HEK293 (cell line): ENCODE measurements around the gene DENND6B.

Experiments used
- CTCF ChIA-PET: fragments of 350-600 bp; formaldehyde crosslinking; extraction: SDS; loops from one replicate; lab custom pipeline; 2021; ENCODE audit warnings: antibody characterized with exemption; lab: Yijun Ruan, JAX
- POLR2A ChIA-PET: fragments of 300-600 bp; formaldehyde crosslinking; extraction: SDS; loops from one replicate; lab custom pipeline; 2020; ENCODE audit warnings: antibody characterized with exemption, inconsistent platforms; lab: Yijun Ruan, JAX
- H3K27ac ChIP-seq: fragments of 200-500 bp; sonication (Bioruptor generic); 2 replicates; pipeline ENCODE4 v1.5.1; 2014; ENCODE audit warnings: low read depth, low read length, control low read depth, inconsistent platforms; ENCODE audit errors: extremely low read depth
- H3K36me3 ChIP-seq, 2 experiments: fragments of 200-500 bp in 1 of 2; sonication (Bioruptor generic) in 1 of 2; 1 replicate in 1 of 2; 2 replicates in 1 of 2; pipeline ENCODE4 v1.5.1; 2014 to 2017; ENCODE audit warnings: inconsistent platforms in 2 of 2, low read length in 2 of 2; ENCODE audit not compliant: control insufficient read depth in 2 of 2, insufficient read depth in 1 of 2
- H3K4me1 ChIP-seq: fragments of 200-500 bp; sonication (Bioruptor generic); 2 replicates; pipeline ENCODE4 v1.5.1; 2014; ENCODE audit warnings: mild to moderate bottlenecking, low read length, inconsistent platforms; ENCODE audit not compliant: control insufficient read depth, insufficient read depth
- H3K4me3 ChIP-seq: 2 replicates; pipeline ENCODE4 v1.5.1; 2011; ENCODE audit warnings: low read depth, mild to moderate bottlenecking, control low read depth, low read length, moderate library complexity
- H3K9me3 ChIP-seq: fragments of 200-500 bp; sonication (Bioruptor generic); 2 replicates; pipeline ENCODE4 v1.5.1; 2014; ENCODE audit warnings: low read depth, low read length, inconsistent platforms; ENCODE audit not compliant: control insufficient read depth, insufficient read depth
- AEBP2 ChIP-seq: fragments of 450-650 bp; formaldehyde crosslinking; IDR thresholded peaks from 2 replicates; pipeline ENCODE4 v1.5.1; 2016; ENCODE audit warnings: missing biosample characterization, missing genetic modification characterization, borderline replicate concordance
- BCL11B ChIP-seq: fragments of 450-650 bp; formaldehyde crosslinking; IDR thresholded peaks from 2 replicates; pipeline ENCODE4 v1.5.1; 2016; ENCODE audit warnings: low read depth, missing biosample characterization, missing genetic modification characterization
- CTCF ChIP-seq: fragments of 450-650 bp; formaldehyde crosslinking; IDR thresholded peaks from 2 replicates; pipeline ENCODE4 v1.5.1; 2016; ENCODE audit warnings: missing biosample characterization, missing genetic modification characterization
- GFI1B ChIP-seq: fragments of 450-650 bp; formaldehyde crosslinking; IDR thresholded peaks from 2 replicates; pipeline ENCODE4 v1.5.1; 2016; ENCODE audit warnings: missing biosample characterization, missing genetic modification characterization
- KLF1 ChIP-seq: fragments of 450-650 bp; formaldehyde crosslinking; IDR thresholded peaks from 2 replicates; pipeline ENCODE4 v1.5.1; 2016; ENCODE audit warnings: missing biosample characterization, missing genetic modification characterization
- MYNN ChIP-seq: fragments of 450-650 bp; formaldehyde crosslinking; IDR thresholded peaks from 2 replicates; pipeline ENCODE4 v1.5.1; 2016; ENCODE audit warnings: missing biosample characterization, missing genetic modification characterization, borderline replicate concordance
- PATZ1 ChIP-seq: fragments of 450-650 bp; formaldehyde crosslinking; IDR thresholded peaks from 2 replicates; pipeline ENCODE4 v1.5.1; 2016; ENCODE audit warnings: missing biosample characterization, missing genetic modification characterization
- REST ChIP-seq: fragments of 450-650 bp; formaldehyde crosslinking; IDR thresholded peaks from 2 replicates; pipeline ENCODE4 v1.5.1; 2016; ENCODE audit warnings: missing biosample characterization, missing genetic modification characterization
- ZFP37 ChIP-seq: fragments of 450-650 bp; formaldehyde crosslinking; IDR thresholded peaks from 2 replicates; pipeline ENCODE4 v1.5.1; 2016; ENCODE audit warnings: missing biosample characterization, missing genetic modification characterization
- ZNF138 ChIP-seq: fragments of 450-650 bp; formaldehyde crosslinking; IDR thresholded peaks from 2 replicates; pipeline ENCODE4 v1.5.1; 2016; ENCODE audit warnings: missing biosample characterization, missing genetic modification characterization, borderline replicate concordance
- ZNF155 ChIP-seq: fragments of 450-650 bp; formaldehyde crosslinking; IDR thresholded peaks from 2 replicates; pipeline ENCODE4 v1.5.1; 2016; ENCODE audit warnings: missing biosample characterization, missing genetic modification characterization
- ZNF157 ChIP-seq: fragments of 450-650 bp; formaldehyde crosslinking; IDR thresholded peaks from 2 replicates; pipeline ENCODE4 v1.5.1; 2016; ENCODE audit warnings: missing biosample characterization, missing genetic modification characterization
- ZNF174 ChIP-seq: fragments of 450-650 bp; formaldehyde crosslinking; IDR thresholded peaks from 2 replicates; pipeline ENCODE4 v1.5.0; 2017; ENCODE audit warnings: missing biosample characterization, mild to moderate bottlenecking, missing genetic modification characterization
- ZNF184 ChIP-seq: fragments of 450-650 bp; IDR thresholded peaks from 2 replicates; pipeline ENCODE4 v1.5.1; 2018; ENCODE audit warnings: missing biosample characterization, mild to moderate bottlenecking, missing genetic modification characterization
- ZNF202 ChIP-seq: fragments of 450-650 bp; formaldehyde crosslinking; IDR thresholded peaks from 2 replicates; pipeline ENCODE4 v1.5.1; 2016; ENCODE audit warnings: missing biosample characterization, missing genetic modification characterization, borderline replicate concordance
- ZNF280D ChIP-seq: fragments of 450-650 bp; formaldehyde crosslinking; IDR thresholded peaks from 2 replicates; pipeline ENCODE4 v1.5.1; 2016; ENCODE audit warnings: missing biosample characterization, missing genetic modification characterization
- ZNF324 ChIP-seq: fragments of 450-650 bp; formaldehyde crosslinking; IDR thresholded peaks from 2 replicates; pipeline ENCODE4 v1.5.1; 2016; ENCODE audit warnings: missing biosample characterization, missing genetic modification characterization
- ZNF404 ChIP-seq: fragments of 450-650 bp; formaldehyde crosslinking; IDR thresholded peaks from 2 replicates; pipeline ENCODE4 v1.5.1; 2017; ENCODE audit warnings: missing biosample characterization, missing genetic modification characterization
- ZNF548 ChIP-seq: fragments of 450-650 bp; formaldehyde crosslinking; IDR thresholded peaks from 2 replicates; pipeline ENCODE4 v1.5.1; 2016; ENCODE audit warnings: missing biosample characterization, missing genetic modification characterization
- ZNF610 ChIP-seq: fragments of 450-650 bp; formaldehyde crosslinking; IDR thresholded peaks from 2 replicates; pipeline ENCODE4 v1.5.1; 2016; ENCODE audit warnings: missing biosample characterization, missing genetic modification characterization, borderline replicate concordance
- ZNF621 ChIP-seq: fragments of 450-650 bp; formaldehyde crosslinking; IDR thresholded peaks from 2 replicates; pipeline ENCODE4 v1.5.1; 2017; ENCODE audit warnings: missing biosample characterization, missing genetic modification characterization
- ZNF623 ChIP-seq: fragments of 450-650 bp; formaldehyde crosslinking; IDR thresholded peaks from 2 replicates; pipeline ENCODE4 v1.5.1; 2016; ENCODE audit warnings: missing biosample characterization, missing genetic modification characterization
- ZNF645 ChIP-seq: fragments of 450-650 bp; formaldehyde crosslinking; IDR thresholded peaks from 2 replicates; pipeline ENCODE4; 2016; ENCODE audit warnings: missing biosample characterization, missing genetic modification characterization
- ZNF660 ChIP-seq: fragments of 450-650 bp; IDR thresholded peaks from 2 replicates; pipeline ENCODE4 v1.5.1; 2018; ENCODE audit warnings: missing biosample characterization, mild to moderate bottlenecking, missing genetic modification characterization

DENND6B gene

GRCh38 chr22:50296658-50297490 is 29.9 kb downstream of the DENND6B start:
- POLR2A ChIA-PET: interaction anchor here (0.6 to 2.0 kb wide), 5 partner anchors 10 to 1342 kb away, joined by 3 to 10 read pairs (median 3); partner anchors contain the start of gene PLXNB2
- no peaks in the 10 kb centered on the region for H3K4me1 ChIP-seq
- TF ChIP-seq BCL11B (tag by site-specific recombination): no peak
- TF ChIP-seq ZNF645 (tag by site-specific recombination): no peak
- no peak for TF ChIP-seq ZNF548
- no peak for TF ChIP-seq ZNF324 (tag by site-specific recombination)
- no peak for TF ChIP-seq ZNF280D (tag by site-specific recombination)
- no peak for TF ChIP-seq ZNF621 (tag by site-specific recombination)
- no peak for TF ChIP-seq ZNF155 (tag by site-specific recombination)
- TF ChIP-seq ZNF157: no peak
- TF ChIP-seq MYNN (tag by site-specific recombination): no peak
- TF ChIP-seq CTCF (tag by site-specific recombination): no peak
- no peak for TF ChIP-seq ZNF184 (tag by site-specific recombination)
- TF ChIP-seq ZNF623: no peak
- no peak for TF ChIP-seq ZNF610 (tag by site-specific recombination)
- TF ChIP-seq GFI1B: no peak
- no peak for TF ChIP-seq ZNF660 (tag by site-specific recombination)
- TF ChIP-seq ZNF202 (tag by site-specific recombination): no peak
- TF ChIP-seq ZNF138: no peak
- peak; percentile 24; the same call in 1 of the 2 replicates for TF ChIP-seq KLF1
- no peak for TF ChIP-seq ZNF174 (tag by site-specific recombination)
- no peak for TF ChIP-seq PATZ1 (tag by site-specific recombination)
- no peak for TF ChIP-seq AEBP2 (tag by site-specific recombination)
- TF ChIP-seq REST (tag by site-specific recombination): no peak
- no peak for TF ChIP-seq ZNF404 (tag by site-specific recombination)
- no peak for TF ChIP-seq ZFP37 (tag by site-specific recombination)

More at GRCh38 chr22:50296658-50297490, 29.9 kb downstream of the DENND6B start:
- H3K4me3 ChIP-seq: no peak overlapping the region
- H3K27ac ChIP-seq: peak overlapping the region; percentile 39
- H3K9me3 ChIP-seq: no peaks in the 10 kb centered on the region
- H3K36me3 ChIP-seq: peaks cover 0 to 37% of the 10 kb centered on the region in 2 experiments; a peak in 2 of 3 replicates
- CTCF ChIA-PET: interaction anchor here (0.6 to 1.6 kb wide), 7 partner anchors 8 to 202 kb away, joined by 3 to 11 read pairs (median 4); no protein-coding TSS in a partner anchor
